ENCODE results near the gene ASCC3.

- TF ChIP-seq CTCF (conservative IDR thresholded peaks at IDR 0.05; ENCODE audit: low read length) (no peak), EZH2phosphoT487 (IDR thresholded peaks at IDR 0.05; ENCODE audit: borderline replicate concordance) (no peak)
Measured at GRCh38 chr6:100851819-100852218, 29.3 kb downstream of the ASCC3 start.

Data from Loucy (cell line).